Adrenal gland (tissue), 12 donors: Measurements from ENCODE around the gene ZNF664. TPM values are rescaled to one million over a fixed set of nuclear protein-coding genes. Genes with fewer than 3 reads are reported as not detected.

Source experiments
- DNase-seq, 7 donors: peaks; one replicate each; pipeline ENCODE4 v3.0.0-alpha.2; 2019 to 2020
- H3K27ac ChIP-seq, 5 donors: fragments of 200-600 bp; sonication (generic) in 4 of 5; 1 replicate in 3 of 5; 2 replicates in 2 of 5; pipeline versions ENCODE4 v1.5.1 to v1.8.0; 2016 to 2020; ENCODE audit warnings: mild to moderate bottlenecking in 1 of 5
- H3K27me3 ChIP-seq: fragments of 200-600 bp; 2 replicates; pipeline ENCODE4 v1.8.0; 2021
- H3K36me3 ChIP-seq, 2 donors: fragments of 200-600 bp; replicated peaks in 1 of 2; 1 replicate in 1 of 2; 2 replicates in 1 of 2; pipeline versions ENCODE4 v1.5.1 to v1.8.0; 2018 to 2022
- H3K4me1 ChIP-seq, 2 donors: fragments of 200-600 bp; replicated peaks in 1 of 2; 1 replicate in 1 of 2; 2 replicates in 1 of 2; pipeline versions ENCODE4 v1.5.1 to v1.8.0; 2018 to 2021
- H3K4me3 ChIP-seq, 4 donors: fragments of 200-600 bp; sonication (generic) in 3 of 4; one replicate each; pipeline ENCODE4 v1.5.1; 2016 to 2018
- H3K9me3 ChIP-seq, 3 donors: fragments of 200-600 bp; sonication (generic) in 1 of 3; replicated peaks in 1 of 3; 1 replicate in 2 of 3; 2 replicates in 1 of 3; pipeline versions ENCODE4 v1.5.1 to v1.8.0; 2016 to 2021
- POLR2A ChIP-seq, 2 donors: fragments of 450-650 bp; IDR thresholded peaks; one replicate each; pipeline ENCODE4 v1.6.1; 2017; ENCODE audit warnings: antibody characterized with exemption in 2 of 2, mild to moderate bottlenecking in 2 of 2, moderate library complexity in 1 of 2
- WGBS, 4 donors: extraction: QIAGEN DNeasy Blood & Tissue Kit in 2 of 4; methylation state at CpG; one replicate each; pipeline versions ENCODE4 v1.1.5 to v1.1.7; 2013 to 2017; 5-methylcytosine and 5-hydroxymethylcytosine counted together
- intact Hi-C, 2 donors: fragments of 100-400 bp; cut with DNase I; formaldehyde crosslinking; loops; one replicate each; pipeline versions ENCODE4 v1.14.1 to v1.15.0; 2022 to 2023
- polyA plus RNA-seq, 3 donors: library from polyadenylated mRNA; stranded (reverse); fragments of 200-250 nt in 2 of 3; fragments of 350-450 nt in 1 of 3; fragmentation: Illumina TruSeq in 1 of 3; extraction: RNeasy Lipid Tissue Mini Kit (QIAGEN cat#74804) in 1 of 3; gene quantifications; one replicate each; pipeline ENCODE4 v1.2.3, GENCODE V29; 2013 to 2014
- total RNA-seq, 9 donors: library from RNA; depleted of rRNA in 4 of 9; stranded (reverse); fragments of >200 nt in 4 of 9; fragments of 120-200 nt in 1 of 9; fragmentation: NEBNext Ultra II Directional in 1 of 9; extraction: Animal tissue kit (Norgen Biotek cat#: 25700) in 1 of 9; gene quantifications; one replicate each; pipeline versions ENCODE4 v1.1.0 to v1.2.4, GENCODE V29; 2013 to 2023
- TF ChIP-seq, protein P1 (sequence below), 6 experiments: fragments of 450-650 bp in 4 of 6; fragments of 200-600 bp in 2 of 6; sonication (generic) in 1 of 6; IDR thresholded peaks; 1 replicate in 5 of 6; 2 replicates in 1 of 6; pipeline versions ENCODE4 v1.5.1 to v1.8.0; 2016 to 2021; ENCODE audit warnings: antibody characterized with exemption in 6 of 6, mild to moderate bottlenecking in 2 of 6, moderate library complexity in 1 of 6
- donor health status: healthy with polysubstance abuse.
- donor health status: Bipolar disorder and iron deficiency.
- donor health status: DM: yes; HTN: yes; CAD: no.
- donor health status: DM: no; HTN: no; CAD: no.
- donor health status: DM: no; HTN: no; CAD: no.
- donor health status: DM: yes; HTN: yes; CAD: no.

The ZNF664 gene
- total and polyA plus RNA-seq, 12 donors: 19.6 to 66.9 (median 49.4) TPM

DNA sequence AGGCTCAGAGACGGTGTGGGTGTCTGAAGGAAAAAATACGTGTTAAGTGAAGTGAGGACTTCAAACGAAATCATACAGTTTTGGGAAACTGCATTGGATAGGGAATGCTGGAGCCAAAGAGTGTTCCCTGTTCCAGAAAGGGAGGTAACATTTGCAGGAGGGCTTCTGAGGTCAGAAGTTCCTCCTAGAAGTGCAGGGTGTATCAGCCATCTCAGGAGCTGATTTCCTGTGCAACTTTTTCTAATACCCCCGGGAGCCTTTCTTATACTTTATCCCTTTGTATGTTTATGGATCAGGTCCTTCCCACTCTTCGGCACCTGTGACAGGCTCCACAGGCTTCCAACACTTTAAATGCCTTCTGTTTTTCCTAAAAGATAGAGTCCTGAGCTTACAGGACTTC, 24.9 kb downstream of the ZNF664 start:
- WGBS, 4 donors: 84 to 91% (median 90%) methylated on average over 5 of the region's 5 CpGs
- intact Hi-C loops: no loop called here
- Histone ChIP-seq H3K36me3 (peaks cover 0 to 3% of the 10 kb centered on the region in 2 donors), H3K4me3 (no peak overlapping the region), H3K27me3 (no peaks in the 10 kb centered on the region), H3K9me3 (no peaks in the 10 kb centered on the region), H3K27ac (no peak overlapping the region), H3K4me1 (peaks cover 0 to 12% of the 10 kb centered on the region in 2 donors)
- DNase-seq: no peak
- TF ChIP-seq POLR2A (IDR thresholded peaks at IDR 0.05): no peak

DNA sequence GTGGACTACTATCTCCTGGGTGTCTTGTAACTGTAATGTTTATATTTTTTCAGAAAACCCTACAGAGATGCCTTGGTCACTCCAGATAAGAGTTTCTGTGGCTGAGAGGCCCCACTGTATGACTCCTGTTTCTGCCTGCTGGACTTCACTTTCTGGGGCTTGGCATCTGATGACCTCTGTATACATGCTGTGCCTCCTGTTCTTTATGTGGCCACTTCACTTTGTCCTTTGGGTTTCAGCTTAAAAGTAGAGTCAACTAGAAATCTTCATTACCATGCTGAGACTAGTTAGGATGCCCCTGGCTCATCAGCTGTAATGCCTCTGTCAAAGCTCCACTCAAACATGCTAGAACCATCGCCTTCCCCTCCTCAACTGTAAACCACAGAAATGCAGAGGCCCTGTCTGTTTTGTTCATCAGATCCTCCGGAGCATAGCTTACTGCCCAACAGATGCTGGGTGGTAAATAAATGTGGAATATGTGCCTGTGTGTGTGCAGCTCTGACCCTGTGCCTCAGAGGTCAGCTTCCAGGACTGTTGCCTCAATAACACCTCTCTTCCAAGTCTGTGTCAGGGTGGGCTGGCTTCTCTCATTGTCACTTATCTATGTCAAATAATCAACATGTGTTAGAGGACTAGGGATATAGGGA, 25.5 kb downstream of the ZNF664 start:
- Histone ChIP-seq H3K27ac (peak overlapping the region in 1 of 5 donors; percentile 11), H3K27me3 (no peaks in the 10 kb centered on the region), H3K4me3 (no peak overlapping the region), H3K4me1 (peaks cover 0 to 12% of the 10 kb centered on the region in 2 donors), H3K9me3 (no peaks in the 10 kb centered on the region), H3K36me3 (peaks cover 0 to under 1% of the 10 kb centered on the region in 2 donors)
- TF ChIP-seq POLR2A (IDR thresholded peaks at IDR 0.05): no peak
- TF ChIP-seq, protein P1, sequence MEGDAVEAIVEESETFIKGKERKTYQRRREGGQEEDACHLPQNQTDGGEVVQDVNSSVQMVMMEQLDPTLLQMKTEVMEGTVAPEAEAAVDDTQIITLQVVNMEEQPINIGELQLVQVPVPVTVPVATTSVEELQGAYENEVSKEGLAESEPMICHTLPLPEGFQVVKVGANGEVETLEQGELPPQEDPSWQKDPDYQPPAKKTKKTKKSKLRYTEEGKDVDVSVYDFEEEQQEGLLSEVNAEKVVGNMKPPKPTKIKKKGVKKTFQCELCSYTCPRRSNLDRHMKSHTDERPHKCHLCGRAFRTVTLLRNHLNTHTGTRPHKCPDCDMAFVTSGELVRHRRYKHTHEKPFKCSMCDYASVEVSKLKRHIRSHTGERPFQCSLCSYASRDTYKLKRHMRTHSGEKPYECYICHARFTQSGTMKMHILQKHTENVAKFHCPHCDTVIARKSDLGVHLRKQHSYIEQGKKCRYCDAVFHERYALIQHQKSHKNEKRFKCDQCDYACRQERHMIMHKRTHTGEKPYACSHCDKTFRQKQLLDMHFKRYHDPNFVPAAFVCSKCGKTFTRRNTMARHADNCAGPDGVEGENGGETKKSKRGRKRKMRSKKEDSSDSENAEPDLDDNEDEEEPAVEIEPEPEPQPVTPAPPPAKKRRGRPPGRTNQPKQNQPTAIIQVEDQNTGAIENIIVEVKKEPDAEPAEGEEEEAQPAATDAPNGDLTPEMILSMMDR (IDR thresholded peaks at IDR 0.05): no peak
- WGBS, 4 donors: 77 to 95% (median 86%) methylated on average over 2 of the region's 2 CpGs
- intact Hi-C loops: no loop called here
- no peak for DNase-seq

DNA sequence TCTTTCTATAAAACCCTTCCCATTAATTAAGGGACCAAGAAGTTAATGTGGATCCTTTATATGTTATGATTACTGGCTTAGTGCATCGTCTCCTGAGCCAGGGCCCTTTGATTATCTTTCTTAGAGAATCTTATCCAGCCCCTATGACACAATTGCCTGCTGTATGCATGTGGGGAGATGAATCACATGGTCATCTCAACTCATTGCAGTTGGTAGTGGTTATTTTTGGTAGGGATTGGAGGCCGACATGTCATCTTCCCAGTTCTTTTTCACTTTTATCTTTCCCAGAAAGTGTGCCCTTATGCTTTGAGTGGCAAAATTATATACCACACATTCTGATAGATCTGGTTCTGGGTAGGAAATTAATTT, 26.0 kb downstream of the ZNF664 start:
- DNase-seq: peak in 1 of 7 donors; percentile 34
- no peaks in the 10 kb centered on the region for H3K9me3 ChIP-seq
- H3K27ac ChIP-seq: peak overlapping the region in 1 of 5 donors; percentile 11
- peaks cover 0 to 5% of the 10 kb centered on the region in 2 donors for H3K36me3 ChIP-seq
- TF ChIP-seq, protein P1 (IDR thresholded peaks at IDR 0.05): no peak
- TF ChIP-seq POLR2A (IDR thresholded peaks at IDR 0.05): no peak
- H3K4me3 ChIP-seq: no peak overlapping the region
- H3K27me3 ChIP-seq: no peaks in the 10 kb centered on the region
- peaks cover 0 to 12% of the 10 kb centered on the region in 2 donors for H3K4me1 ChIP-seq
- intact Hi-C loops: no loop called here
- 50 to 78% (median 65%) methylated on average over 2 of the region's 2 CpGs for WGBS, 4 donors

- Histone ChIP-seq H3K4me3 (no peak overlapping the region), H3K4me1 (peaks cover 0 to 12% of the 10 kb centered on the region in 2 donors), H3K27me3 (no peaks in the 10 kb centered on the region), H3K27ac (no peak overlapping the region), H3K9me3 (no peaks in the 10 kb centered on the region), H3K36me3 (peaks cover 0 to 5% of the 10 kb centered on the region in 2 donors)
- intact Hi-C loops: no loop called here
- DNase-seq: no peak
- WGBS, 4 donors: 91 to 95% (median 93%) methylated on average over 5 of the region's 5 CpGs
- TF ChIP-seq POLR2A (IDR thresholded peaks at IDR 0.05): no peak
- TF ChIP-seq, protein P1 (IDR thresholded peaks at IDR 0.05): no peak
Observed at GRCh38 chr12:124000111-124000510, 27.1 kb downstream of the ZNF664 start.

GRCh38 chr12:124001343-124001742, 28.3 kb downstream of the ZNF664 start:
- intact Hi-C loops: no loop called here
- WGBS, 4 donors: 86 to 91% (median 90%) methylated on average over 7 of the region's 7 CpGs
- Histone ChIP-seq H3K27ac (no peak overlapping the region), H3K9me3 (no peaks in the 10 kb centered on the region), H3K4me1 (peaks cover 0 to 13% of the 10 kb centered on the region in 2 donors), H3K27me3 (no peaks in the 10 kb centered on the region), H3K36me3 (peaks cover 0 to 5% of the 10 kb centered on the region in 2 donors), H3K4me3 (no peak overlapping the region)
- TF ChIP-seq, protein P1 (IDR thresholded peaks at IDR 0.05): no peak
- TF ChIP-seq POLR2A (IDR thresholded peaks at IDR 0.05): no peak
- no peak for DNase-seq
